ENCODE results near the gene NT5DC3.

The NT5DC3 gene

DNA sequence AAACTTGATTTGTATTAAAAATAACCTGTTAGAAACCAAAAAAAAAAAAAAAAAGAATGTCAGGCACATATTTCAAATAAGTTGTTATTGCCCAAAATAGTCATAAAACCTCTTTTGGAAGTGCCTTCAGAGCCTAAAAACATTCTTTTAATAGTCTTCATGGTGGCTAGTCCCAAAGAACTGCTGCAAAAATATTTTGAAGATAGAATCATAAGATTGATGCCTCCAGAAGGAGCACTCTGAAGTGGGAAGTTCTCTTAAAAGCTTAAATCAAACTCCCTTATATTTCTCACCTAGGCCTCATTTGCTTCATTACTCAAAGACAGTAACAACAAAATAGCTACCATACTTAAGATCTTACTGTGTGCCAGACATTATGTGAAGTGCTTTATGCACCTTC is 27.2 kb upstream of the NT5DC3 start:
- TF ChIP-seq POLR2A (IDR thresholded peaks at IDR 0.05; ENCODE audit: low read depth, low read length), result no peak
- no peak for DNase-seq (ENCODE audit: insufficient read length, low spot score)

DNA sequence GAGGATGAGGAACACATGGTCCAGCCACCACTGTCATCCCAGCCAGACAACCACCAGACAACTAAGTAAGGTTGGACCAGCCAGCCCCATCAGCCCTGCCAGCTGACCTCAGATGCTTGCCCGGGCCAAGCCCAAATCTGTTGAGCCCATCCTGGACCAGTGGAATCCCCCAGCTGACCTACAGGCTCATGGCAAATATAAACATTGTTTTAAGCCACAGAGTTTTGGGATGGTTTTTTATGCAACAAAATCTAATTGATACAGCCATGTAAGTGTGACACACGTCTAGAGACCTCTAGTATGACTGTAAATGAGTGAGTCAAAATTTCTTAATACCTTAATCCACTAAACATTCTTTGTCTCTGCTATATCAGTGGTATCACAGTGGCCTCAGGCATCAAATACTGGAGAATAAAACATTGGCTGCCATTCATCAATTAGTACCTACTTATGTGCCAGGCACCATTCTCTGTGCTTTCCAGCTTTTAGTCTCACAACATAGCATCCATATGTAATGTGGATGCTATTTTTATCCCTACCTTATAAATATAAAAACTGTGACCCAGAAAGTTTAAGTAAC is 24.2 kb upstream of the NT5DC3 start:
- DNase-seq (ENCODE audit: insufficient read length, low spot score) (no peak), FAIRE-seq (no peak)
- TF ChIP-seq POLR2A (IDR thresholded peaks at IDR 0.05; ENCODE audit: low read depth, low read length), result no peak

More for the DNA sequence above, 27.2 kb upstream of the NT5DC3 start:
- FAIRE-seq, result peak; percentile 72

DNA sequence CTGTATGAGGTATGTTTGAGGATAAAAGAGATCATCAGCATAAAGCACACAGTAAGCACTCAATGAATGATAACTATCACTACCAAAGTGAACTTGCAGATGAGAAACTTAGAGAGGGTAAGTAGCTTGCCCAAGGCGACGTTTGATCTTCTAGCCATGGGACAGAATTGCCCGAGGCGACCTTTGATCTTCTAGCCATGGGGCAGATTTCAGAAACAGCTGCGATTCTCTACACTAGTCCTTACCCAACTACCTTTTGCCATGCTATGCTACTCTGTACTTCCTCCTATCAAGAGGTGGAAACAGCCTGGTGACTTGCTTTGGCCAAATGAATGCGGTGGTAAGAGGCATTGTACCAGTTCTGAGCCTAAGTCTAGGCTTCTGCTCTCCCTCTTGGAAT is 23.7 kb upstream of the NT5DC3 start:
- TF ChIP-seq POLR2A (IDR thresholded peaks at IDR 0.05; ENCODE audit: low read depth, low read length), result no peak
- FAIRE-seq (no peak), DNase-seq (ENCODE audit: insufficient read length, low spot score) (no peak)

DNA sequence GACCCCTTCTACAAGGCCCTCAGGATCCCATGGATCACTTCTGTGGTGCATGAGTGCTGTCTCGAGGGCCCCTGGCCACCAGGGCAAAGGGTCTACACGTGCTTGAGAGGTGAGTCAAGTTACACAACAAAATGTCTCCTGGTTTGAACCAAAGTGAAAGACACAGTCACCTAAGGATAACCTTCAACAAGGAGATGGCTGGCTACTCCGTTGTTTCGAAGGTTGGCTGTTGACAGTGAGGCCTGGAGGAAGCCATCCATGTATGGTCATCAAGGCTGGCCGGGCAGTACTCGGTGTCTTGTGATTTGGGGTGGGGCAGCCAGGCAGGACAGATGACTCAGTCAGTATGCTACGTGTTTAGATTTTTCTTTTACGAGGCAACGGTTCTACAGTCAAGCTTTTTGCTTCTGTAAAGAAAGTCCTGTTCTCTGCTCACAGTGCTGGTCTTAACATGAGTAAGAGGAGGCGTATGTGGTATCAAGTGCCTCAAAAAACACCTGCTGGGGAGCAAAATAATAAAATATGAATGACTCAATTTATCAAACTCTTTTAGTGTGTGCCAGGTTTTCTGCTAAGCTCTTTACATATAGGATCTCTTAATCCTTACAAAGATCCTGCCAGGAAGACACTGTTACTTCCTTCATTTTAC is 18.0 kb upstream of the NT5DC3 start:
- DNase-seq (ENCODE audit: insufficient read length, low spot score), result peak; percentile 68
- TF ChIP-seq POLR2A (IDR thresholded peaks at IDR 0.05; ENCODE audit: low read depth, low read length), result no peak
- peak; percentile 85 for FAIRE-seq

DNA sequence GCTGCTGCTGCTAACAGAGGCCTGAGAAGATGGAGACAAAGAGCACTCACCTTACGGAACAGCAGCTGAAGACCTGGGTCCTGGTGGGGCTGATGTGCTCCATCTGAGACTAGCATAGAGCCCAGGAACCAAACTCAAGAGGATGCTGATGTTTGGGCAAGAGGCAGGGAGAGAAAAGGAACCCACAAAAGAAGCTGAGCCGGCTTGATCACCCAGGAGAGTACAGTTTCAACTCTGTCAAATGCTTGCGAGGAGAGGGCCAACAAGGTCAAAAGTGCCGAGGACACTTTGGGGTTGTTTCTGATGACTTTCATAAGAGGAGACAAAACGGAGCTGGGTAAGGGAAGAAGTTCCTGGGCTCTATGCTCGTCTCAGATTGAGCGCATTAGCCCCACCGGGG is 17.3 kb upstream of the NT5DC3 start:
- TF ChIP-seq POLR2A (IDR thresholded peaks at IDR 0.05; ENCODE audit: low read depth, low read length), result no peak
- FAIRE-seq, result no peak

DNA sequence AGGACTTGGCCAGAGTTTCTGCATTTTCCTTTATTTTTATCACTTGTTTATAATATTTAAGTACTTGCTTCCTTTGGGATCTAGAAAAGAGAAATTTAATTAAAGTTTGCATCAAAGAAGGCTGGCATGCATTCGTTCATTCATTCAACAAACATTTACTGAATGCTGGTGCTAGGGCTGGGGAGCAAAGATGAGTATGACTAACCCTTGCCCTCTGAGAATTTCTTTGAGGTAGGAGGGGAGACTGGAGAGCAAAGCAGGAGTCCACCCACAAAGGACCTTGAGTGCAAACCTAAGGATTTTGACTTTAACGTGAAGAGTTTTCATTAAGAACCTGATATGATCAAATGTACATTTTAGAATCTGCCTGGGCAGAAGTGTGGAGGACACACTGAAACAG is 16.1 kb upstream of the NT5DC3 start:
- no peak for DNase-seq (ENCODE audit: insufficient read length, low spot score)
- FAIRE-seq, result no peak
- TF ChIP-seq POLR2A (IDR thresholded peaks at IDR 0.05; ENCODE audit: low read depth, low read length), result no peak

More for the DNA sequence above, 17.3 kb upstream of the NT5DC3 start:
- no peak for DNase-seq (ENCODE audit: insufficient read length, low spot score)

DNA sequence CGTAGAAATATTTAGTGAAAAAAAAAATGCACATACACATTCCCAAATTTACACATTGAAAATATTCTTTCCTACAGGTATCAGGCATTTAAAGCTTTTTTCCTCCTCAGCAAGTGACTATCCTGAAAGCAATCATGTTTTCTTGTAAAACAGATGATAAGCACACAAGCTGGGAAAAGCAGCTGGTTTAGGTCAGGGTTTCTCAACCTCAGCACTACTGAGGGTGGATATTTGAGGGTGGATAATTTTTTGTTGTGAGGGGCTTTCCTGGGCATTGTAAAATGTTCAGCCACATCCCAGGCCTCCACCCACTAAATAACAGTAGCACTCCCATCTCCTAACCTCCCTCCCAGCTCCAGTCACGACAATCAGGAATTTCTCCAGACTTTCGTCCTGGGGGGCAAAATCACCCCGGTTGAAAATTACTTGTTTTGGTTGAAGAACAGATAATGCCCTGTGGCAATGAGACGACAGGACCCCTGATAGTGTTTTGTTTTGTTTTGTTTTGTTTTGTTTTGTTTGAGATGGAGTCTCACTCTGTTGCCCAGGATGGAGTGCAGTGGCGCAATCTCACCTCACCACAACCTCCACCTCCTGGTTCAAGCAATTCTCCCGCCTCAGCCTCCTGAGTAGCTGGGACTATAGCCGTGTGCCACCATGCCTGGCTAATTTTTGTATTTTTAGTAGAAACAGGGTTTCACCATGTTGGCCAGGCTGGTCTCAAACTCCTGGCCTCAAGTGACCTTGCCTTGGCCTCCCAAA is 15.0 kb upstream of the NT5DC3 start:
- DNase-seq (ENCODE audit: insufficient read length, low spot score) (no peak), FAIRE-seq (no peak)
- no peak for TF ChIP-seq POLR2A (IDR thresholded peaks at IDR 0.05; ENCODE audit: low read depth, low read length)

DNA sequence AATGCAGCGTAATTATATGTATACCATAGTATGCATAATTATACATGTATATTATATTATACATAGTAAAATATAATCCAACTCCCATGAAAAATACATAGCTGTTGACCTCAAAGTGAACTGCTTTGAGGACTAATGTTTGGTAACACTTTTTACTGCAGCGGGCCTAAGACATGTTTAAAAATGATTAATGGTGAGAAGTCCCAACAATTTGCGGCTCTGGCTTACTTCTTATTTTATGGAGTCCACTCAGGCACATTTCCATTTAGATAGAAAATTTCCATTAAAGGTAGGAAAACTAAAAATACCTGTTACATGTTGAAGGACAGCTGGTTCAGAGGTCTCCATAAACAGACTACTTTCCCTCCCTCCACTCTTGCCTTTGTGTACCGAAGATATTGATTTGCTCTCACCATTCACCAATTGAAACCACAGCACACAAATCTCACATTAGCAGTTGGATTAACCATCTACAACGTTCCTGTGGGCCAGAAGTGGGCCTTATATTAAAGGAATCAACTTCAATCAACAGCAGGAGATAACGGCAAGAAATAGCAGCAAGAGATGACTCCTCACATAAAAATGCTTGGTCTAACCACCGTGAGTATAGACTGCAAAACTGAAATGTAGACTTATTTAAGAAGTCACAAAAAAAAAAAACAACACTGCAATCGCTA is 14.1 kb upstream of the NT5DC3 start:
- no peak for TF ChIP-seq POLR2A (IDR thresholded peaks at IDR 0.05; ENCODE audit: low read depth, low read length)
- DNase-seq (ENCODE audit: insufficient read length, low spot score), result no peak
- FAIRE-seq, result no peak

DNA sequence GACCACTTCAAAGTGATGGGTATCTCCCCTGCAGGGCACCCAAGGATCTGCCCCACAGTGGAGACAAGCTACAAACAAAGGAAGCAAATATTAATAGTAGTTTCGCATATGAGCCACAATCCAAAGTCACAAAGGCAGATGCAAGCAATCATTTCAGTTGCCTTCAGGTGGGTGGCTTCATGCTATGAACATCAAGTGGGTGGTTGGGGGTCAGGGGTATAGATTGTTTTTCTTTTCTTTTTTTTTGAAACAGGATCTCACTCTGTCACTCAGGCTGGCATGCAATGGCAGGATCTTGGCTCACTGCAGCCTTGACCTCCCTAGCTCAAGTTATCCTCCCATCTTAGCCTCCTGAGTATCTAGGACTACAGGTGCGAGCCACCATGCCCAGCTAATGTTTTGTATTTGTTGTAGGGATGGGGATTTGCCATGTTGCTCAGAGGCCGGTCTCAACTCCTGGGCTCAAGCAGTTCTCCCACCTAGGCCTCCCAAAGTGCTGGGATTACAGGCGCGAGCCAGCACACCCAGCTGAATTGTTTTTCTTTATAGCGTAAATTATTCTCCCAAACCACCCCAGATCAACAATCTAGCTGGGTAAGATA is 13.4 kb upstream of the NT5DC3 start:
- DNase-seq (ENCODE audit: insufficient read length, low spot score), result no peak
- TF ChIP-seq POLR2A (IDR thresholded peaks at IDR 0.05; ENCODE audit: low read depth, low read length), result no peak
- no peak for FAIRE-seq

DNA sequence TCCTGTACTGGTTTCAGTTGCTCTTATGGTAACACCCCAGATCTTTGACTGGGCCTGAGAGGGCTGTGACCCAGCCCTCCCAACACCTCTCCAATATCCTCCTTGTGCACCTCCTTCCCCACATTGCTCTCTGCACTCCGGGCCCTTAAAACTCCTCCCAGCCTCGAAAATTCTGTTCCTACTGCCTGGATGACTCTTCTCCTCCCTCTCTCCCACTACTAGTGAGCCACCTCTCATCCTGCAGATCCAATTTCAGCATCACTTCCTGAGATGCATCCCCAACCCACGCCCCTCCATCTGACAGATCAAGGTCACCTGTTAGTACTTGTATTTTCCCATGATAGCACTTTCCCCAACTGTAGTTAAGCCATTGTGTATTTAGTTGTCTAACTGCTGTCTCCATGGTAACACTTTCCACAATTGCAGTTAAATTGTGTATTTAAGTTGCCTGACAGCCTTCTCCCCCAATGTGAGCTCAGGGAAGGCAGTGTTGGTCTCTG is 11.5 kb upstream of the NT5DC3 start:
- FAIRE-seq (no peak), DNase-seq (ENCODE audit: insufficient read length, low spot score) (no peak)
- TF ChIP-seq POLR2A (IDR thresholded peaks at IDR 0.05; ENCODE audit: low read depth, low read length), result no peak

DNA sequence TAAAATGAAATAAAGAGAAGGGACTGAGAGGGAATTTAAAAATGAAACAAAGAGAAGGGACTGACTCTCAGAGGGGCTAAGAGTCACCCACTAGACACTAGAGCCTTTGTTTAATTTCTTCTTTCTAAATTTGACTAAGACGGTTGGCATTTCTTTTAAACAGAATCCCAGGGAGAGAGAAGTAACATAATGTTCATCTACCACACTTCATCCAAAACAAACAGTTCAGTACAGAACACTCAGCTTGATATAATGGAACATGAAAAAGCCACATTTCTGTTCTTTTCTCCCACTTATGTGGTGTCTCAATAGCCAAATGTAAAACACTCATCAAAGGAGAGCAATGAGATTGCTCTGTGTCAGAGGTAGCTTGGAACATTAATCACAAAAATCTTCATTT is 10.1 kb upstream of the NT5DC3 start:
- DNase-seq (ENCODE audit: insufficient read length, low spot score) (no peak), FAIRE-seq (peak; percentile 45)
- no peak for TF ChIP-seq POLR2A (IDR thresholded peaks at IDR 0.05; ENCODE audit: low read depth, low read length)

DNA sequence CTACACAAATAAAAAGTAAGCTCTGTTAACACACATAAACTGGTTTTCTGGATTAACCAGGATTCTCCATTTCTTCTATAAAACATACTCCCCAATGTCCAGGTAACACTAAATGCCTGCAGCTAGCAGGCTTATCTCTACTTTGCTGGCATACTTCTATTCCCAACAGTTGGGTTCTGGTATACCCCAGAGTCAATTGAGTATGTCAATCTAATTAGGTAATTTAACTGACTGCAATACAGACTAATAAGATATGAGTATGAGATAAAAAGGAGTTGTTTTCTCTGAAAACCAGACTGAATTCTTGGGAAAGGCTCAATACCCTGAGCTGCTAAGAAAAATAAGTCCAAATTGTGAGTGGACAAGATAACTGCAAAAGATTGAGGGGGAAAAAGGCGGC is 9.4 kb upstream of the NT5DC3 start:
- FAIRE-seq, result no peak
- no peak for DNase-seq (ENCODE audit: insufficient read length, low spot score)
- TF ChIP-seq POLR2A (IDR thresholded peaks at IDR 0.05; ENCODE audit: low read depth, low read length), result no peak

DNA sequence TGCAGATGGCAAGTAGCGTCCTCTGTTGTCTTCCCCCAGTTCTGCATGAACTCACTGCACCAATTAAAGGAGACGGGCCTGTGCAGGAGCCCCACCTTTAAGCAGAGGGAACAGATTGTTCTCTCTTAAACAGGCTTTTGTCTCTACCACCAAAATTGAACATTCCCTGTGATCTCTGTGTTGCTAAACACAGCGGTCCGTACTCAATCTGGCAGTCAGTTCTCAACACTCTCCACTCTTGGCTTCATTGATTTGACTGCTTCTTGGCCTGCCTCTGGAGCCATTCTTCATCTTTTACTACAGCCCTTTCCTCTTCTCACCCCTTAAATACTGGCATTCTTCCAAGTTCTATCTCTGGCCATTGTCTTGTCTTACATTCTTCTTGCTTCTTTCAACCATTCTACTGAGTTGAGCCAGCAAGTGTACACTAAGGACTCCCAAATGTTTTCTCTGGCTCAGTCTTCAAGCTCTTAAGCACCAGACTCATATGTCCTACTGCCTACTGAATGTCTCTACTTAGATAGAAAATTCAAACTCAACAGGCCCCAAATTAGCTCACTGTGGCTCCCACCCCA is 8.0 kb upstream of the NT5DC3 start:
- DNase-seq (ENCODE audit: insufficient read length, low spot score), result no peak
- FAIRE-seq, result no peak
- no peak for TF ChIP-seq POLR2A (IDR thresholded peaks at IDR 0.05; ENCODE audit: low read depth, low read length)

All from H54 (cell line).